Superior temporal gyrus (tissue), 1 donor: Measurements from ENCODE around the gene SGK1.
A peak's percentile ranks its signal among the peaks of the same experiment; 100 is the strongest.
"Not testable (repeated sequence)": the region's sequence is repeated elsewhere in the genome, so short reads cannot be mapped to it uniquely, and the experiment has no call there.

Experiments used
- DNase-seq: peaks from one replicate; pipeline ENCODE4 v3.0.0-alpha.2; 2016; ENCODE audit errors: extremely low spot score

Gene SGK1

DNA sequence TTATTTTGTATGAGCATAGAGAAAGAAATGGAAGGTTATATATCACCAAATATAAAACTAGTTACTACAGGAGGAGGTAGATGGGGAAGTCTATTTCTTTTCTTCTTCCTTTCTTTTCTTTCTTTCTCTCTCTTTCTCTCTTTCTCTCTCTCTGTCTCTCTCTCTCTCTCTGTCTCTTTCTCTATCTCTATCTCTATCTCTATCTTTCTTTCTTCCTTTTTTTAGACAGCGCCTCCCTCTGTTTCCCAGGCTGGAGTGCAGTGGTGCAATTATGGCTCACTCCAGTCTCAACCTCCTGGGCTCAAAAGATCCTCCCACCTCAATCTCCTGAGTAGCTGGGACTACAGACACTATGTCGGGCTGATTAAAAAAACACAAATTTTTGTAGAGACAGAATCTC lies 10.2 kb upstream of the SGK1 start:
- DNase-seq: no peak

DNA sequence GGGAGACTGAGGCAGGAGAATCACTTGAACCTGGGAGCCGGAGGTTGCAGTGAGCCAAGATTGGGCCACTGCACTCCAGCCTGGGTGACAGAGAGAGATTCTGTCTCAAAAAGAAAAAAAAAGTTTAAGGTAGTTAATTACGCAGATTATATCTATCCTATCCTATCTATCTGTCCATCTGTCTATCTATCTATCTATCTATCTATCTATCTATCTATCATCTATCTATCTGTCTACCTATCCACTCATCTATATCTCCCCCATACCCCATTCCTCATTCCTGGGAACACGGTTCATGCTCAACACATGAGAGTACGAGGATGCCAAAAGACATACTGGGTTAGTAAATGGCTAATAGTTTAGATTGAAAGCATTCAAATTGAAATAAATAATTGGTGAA lies 8.3 kb upstream of the SGK1 start:
- not testable (repeated sequence) for DNase-seq

- DNase-seq: peak; percentile 53
These were observed 6.9 kb upstream of the SGK1 start for GRCh38 chr6:134324766-134325165.

- peak; percentile 55 for DNase-seq
These were observed 6.2 kb upstream of the SGK1 start for GRCh38 chr6:134324141-134324540.

DNA sequence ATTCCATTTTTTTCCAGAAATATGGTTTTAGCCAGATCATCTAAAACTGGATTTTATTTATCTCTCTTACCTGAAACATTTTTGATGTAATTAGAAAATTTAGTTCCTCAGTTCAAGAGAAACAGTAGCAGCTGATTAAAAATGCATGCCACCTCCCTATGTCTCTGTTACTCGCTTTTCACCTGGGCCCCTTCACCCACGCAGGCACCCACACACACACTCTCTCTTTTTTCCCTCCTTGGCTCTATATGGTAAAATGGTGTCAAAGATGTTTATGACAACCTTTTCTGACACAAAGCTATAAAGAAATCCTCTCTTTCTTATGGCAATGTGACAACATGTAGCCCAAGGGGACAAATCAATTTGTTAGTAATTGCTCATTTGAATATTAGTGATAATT lies 5.8 kb upstream of the SGK1 start:
- no peak for DNase-seq

DNA sequence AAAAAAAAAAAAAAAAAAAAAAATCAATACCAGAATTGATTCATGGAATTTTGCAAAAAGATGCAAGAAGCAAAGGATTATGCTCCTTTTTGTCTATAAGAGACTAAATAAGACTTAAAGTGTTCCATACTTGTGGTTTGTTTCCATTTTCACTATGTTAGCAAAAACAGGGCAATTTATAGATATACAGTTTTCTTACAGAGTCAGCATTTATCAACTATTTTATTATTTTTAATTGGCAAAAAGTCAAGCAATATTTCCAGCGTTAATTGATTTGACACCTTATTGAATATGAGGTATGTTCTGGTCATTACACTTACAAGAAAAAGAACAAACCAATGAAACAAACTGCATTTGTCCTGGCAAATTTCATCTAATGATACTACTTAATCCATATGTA lies 5.4 kb upstream of the SGK1 start:
- no peak for DNase-seq

DNA sequence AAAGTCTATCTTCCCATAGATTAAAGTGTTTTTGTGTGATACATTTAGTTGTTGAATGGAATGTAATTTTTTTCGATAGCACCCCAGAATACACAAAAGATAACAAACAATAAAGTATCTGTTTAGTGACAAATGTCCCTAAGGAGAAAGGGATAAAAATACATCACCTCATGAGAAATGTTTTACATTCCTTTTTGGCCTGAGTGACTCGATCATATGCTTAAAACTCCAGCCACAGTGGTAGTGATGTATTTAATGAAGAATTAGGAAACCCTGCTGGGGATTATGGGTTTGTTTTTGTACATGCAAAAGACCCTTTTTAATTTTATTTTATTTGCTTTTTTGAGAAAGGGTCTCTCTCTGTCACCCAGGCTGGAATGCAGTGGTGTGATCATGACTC lies 4.3 kb upstream of the SGK1 start:
- no peak for DNase-seq

- DNase-seq: no peak
These were observed 3.3 kb upstream of the SGK1 start for GRCh38 chr6:134321246-134321645.

- DNase-seq: not testable (repeated sequence)
These were observed 1.8 kb upstream of the SGK1 start for GRCh38 chr6:134319686-134320085.

DNA sequence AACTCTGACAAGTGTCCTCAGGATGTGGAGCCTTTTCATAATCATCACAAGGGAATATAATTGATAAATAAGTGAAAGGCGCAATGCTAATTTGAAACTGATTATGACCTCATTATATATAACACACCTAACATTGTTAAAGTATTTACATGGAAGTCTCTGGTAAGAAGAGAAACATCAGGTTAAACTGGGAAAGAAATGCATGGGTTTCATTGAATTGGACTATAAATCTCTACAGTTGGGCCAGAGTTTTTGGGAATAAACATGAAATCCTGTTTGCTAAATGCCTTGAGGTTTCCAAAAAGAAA lies 1.0 kb upstream of the SGK1 start:
- peak; percentile 52 for DNase-seq

DNA sequence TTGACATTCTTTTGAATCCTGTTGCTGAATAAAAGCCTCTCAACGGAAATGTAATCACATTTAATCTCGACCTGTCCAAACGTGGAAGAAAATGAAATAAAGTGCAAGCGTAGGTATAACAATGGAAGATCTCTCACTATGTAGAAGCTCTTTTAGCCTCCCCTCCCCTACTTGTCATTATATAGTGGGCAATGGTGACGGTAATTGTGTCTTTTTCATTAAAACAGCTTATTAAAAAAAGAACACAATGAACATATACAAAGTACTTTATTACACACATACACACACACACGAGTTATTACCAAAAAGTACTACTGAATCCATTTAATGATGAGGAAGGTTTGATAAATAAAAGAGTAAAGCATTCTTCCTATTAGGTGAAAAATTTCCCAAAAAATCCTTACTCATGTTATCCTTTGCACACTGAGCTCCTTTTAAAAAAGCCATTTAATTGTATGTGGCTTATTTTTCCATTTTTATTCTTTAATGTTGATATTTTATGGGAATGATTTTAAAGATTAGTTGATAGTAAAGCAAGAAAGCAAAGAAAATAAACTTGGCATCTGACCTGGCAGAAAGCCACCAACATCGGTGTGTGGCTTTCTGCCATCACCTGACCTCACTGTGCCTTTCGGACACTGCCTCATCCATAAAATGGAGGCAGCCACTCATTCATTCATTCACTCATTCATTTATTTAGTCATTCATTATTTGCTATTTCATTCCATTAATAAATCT lies 493 bp upstream of the SGK1 start:
- peak; percentile 74 for DNase-seq

DNA sequence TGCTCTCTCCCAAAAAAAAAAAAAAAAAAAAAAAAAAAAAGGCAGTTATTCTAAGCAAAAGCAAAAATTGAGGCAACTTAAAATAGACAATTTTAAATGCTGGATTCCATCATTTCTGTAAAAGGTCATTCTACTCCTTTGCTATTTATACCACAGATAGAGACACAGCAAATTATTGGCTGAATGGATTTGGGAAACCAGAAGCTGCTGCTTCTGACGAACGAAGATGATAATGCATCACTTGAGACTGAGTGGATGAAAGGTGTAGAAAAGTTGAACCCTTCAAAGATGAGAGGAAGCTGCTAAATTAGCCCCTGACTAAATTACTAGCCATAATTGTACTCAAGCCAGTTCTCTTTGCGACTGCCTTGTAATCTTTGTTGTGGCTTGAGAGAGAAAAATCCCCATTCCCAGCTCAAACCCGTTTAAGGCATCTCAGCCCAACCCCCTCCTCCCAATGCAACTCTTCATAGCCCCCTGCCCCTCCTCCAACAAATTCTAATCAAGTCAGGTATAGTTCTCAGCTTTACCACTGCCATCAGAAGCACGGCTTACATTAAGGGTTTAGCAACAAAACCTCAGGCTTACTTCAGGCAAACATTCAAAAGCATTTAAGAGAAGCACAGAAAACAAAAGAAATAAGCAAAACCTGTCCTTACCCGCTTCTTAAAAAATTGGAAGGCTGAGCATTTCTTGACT lies 1.0 kb downstream of the SGK1 start:
- DNase-seq: peak; percentile 83

DNA sequence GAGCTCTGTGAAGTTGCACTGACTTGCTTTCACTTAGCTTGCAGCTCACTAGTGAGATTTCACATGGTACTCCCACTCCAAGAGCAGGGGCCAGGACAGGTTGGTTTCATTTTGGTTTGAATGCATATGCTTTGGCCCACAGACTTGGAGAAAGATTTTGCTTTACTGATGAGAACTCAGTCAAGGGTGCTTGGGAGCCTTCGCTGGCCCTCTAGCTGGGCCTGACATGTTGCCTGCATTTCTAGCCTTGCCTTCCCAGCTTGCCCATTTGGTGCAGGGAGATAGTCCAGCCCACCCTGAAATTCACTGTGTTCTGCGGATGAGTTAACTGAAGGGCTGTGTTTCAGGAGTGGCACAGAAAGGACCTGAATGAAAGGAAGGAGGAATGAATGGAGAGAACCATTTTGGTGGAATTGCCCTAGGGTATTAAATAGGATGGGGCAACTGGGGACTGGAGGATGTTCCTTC lies 1.9 kb downstream of the SGK1 start:
- peak; percentile 82 for DNase-seq

- DNase-seq: no peak
These were observed 2.7 kb downstream of the SGK1 start for GRCh38 chr6:134315189-134315588.

- peak; percentile 69 for DNase-seq
These were observed 3.7 kb downstream of the SGK1 start for GRCh38 chr6:134314006-134314821.

GRCh38 chr6:134312038-134312660 lies 5.8 kb downstream of the SGK1 start:
- peak; percentile 61 for DNase-seq

- peak; percentile 31 for DNase-seq
These were observed 7.1 kb downstream of the SGK1 start for GRCh38 chr6:134310817-134311216.

GRCh38 chr6:134309983-134310605 lies 7.8 kb downstream of the SGK1 start:
- DNase-seq: peak; percentile 51

DNA sequence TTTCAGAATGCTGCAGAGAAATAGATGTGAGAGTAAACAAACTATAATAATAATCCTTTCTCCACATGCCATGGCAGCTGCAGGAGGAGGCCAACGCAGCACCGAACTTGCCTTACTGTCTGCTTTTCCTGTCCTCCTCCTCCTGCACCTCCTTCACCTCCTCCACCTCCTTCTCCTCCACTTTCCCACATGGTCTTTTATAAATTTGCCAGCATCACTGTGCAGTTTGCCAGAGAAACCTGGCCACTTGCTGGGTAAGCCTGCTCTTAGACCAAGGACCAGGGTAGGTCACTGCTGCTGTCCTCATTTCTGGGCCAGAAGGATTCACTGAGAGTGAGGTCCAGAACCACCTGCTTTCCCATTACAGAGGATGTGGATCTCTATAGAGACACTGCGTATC lies 8.7 kb downstream of the SGK1 start:
- peak; percentile 67 for DNase-seq

GRCh38 chr6:134308800-134309199 lies 9.1 kb downstream of the SGK1 start:
- DNase-seq: peak; percentile 64

- DNase-seq: no peak
These were observed 10.0 kb downstream of the SGK1 start for GRCh38 chr6:134307870-134308269.

DNA sequence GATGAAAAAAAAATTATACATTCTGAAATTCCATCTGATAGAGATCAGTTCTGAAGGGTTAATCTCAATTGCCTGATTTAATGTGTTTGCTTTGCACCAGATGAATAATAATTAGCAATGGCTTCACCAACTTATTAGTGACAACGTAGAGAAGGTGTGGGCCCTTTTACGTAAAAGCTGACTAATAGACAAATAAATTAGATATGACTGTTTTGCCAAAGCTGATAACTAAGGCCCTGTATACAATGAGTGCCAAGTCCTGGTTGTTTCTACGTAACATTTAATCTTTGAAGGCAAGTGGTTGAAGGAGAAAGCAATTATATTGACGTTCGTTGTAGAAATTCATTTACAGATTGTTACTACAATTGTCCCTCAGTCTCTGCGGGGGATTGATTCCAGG lies 10.8 kb downstream of the SGK1 start:
- DNase-seq: no peak
